Activated T-helper 17 cell treated with anti-CD3 and anti-CD28 coated beads, Interleukin-2, amount 50 U/mL, for 72 hours (primary cell): ENCODE measurements around the gene PIK3CG. TPM values are rescaled to one million over a fixed set of nuclear protein-coding genes. Genes with fewer than 3 reads are reported as not detected.
"Not testable (repeated sequence)": the region's sequence is repeated elsewhere in the genome, so short reads cannot be mapped to it uniquely, and the experiment has no call there.

Experiments
- ATAC-seq: fragments of 150-1000 bp; cut with Tn5 transposase; replicated peaks from 2 replicates; pipeline ENCODE4 v1.10.0; 2021; ENCODE audit warnings: mild to moderate bottlenecking, moderate library complexity
- H3K27ac Mint-ChIP-seq: one replicate; pipeline ENCODE4 v1.8.0; 2022; ENCODE audit warnings: mixed read lengths
- H3K27me3 Mint-ChIP-seq: one replicate; pipeline ENCODE4 v1.8.0; 2022; ENCODE audit warnings: mixed read lengths
- H3K36me3 Mint-ChIP-seq: one replicate; pipeline ENCODE4 v1.8.0; 2022; ENCODE audit warnings: low read depth, mild to moderate bottlenecking, mixed read lengths
- H3K4me1 Mint-ChIP-seq: one replicate; pipeline ENCODE4 v1.8.0; 2022; ENCODE audit warnings: mixed read lengths
- H3K4me3 Mint-ChIP-seq: one replicate; pipeline ENCODE4 v1.8.0; 2022; ENCODE audit warnings: mild to moderate bottlenecking, mixed read lengths
- H3K9me3 Mint-ChIP-seq: one replicate; pipeline ENCODE4 v1.8.0; 2022; ENCODE audit warnings: mixed read lengths
- total RNA-seq, 2 donors: library from RNA; stranded (reverse); gene quantifications; one replicate each; pipeline ENCODE4 v1.2.3, GENCODE V29; 2022

The PIK3CG gene
- total RNA-seq = 10 to 100 TPM; 21.6 to 25.7 TPM

GRCh38 chr7:106865130-106866041 is at the start of gene PIK3CG:
Gene PIK3CG (plus strand): TSS chr7:106865282. CDS start chr7:106867562, 2,280 bp downstream.
- peak within 1 kb of the TSS; percentile 98 for H3K27ac Mint-ChIP-seq
- H3K36me3 Mint-ChIP-seq = peaks cover 38% of the 10 kb centered on the region
- H3K27me3 Mint-ChIP-seq = no peaks in the 10 kb centered on the region
- H3K9me3 Mint-ChIP-seq = no peaks in the 10 kb centered on the region
- peaks cover 36% of the 10 kb centered on the region for H3K4me1 Mint-ChIP-seq
- ATAC-seq = peak; percentile 78
- H3K4me3 Mint-ChIP-seq = peak within 1 kb of the TSS; percentile 99

DNA sequence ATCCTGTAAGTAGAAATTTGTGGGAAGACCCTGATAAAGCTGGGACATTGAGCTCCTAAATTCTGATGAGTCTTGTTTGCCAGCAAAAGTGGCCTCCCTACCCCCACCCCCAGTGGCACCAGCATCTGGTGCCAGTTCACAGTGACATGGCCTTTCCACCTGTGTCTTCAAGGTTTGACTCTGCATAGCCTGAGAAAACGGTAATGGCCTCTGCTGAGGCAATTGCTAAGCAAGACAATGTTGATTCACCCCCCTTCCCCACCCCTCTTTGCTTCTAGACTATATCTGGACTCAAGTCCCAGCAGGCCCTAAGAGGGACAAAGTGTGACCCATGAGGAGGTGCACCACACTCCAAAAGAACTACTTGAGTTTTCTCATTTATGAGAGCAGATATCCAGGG is 48.0 kb upstream of the PIK3CG start:
- H3K9me3 Mint-ChIP-seq = peaks cover 4% of the 10 kb centered on the region
- H3K4me3 Mint-ChIP-seq = no peak overlapping the region
- ATAC-seq = no peak
- H3K4me1 Mint-ChIP-seq = no peaks in the 10 kb centered on the region
- no peak overlapping the region for H3K27ac Mint-ChIP-seq
- H3K36me3 Mint-ChIP-seq = no peaks in the 10 kb centered on the region
- H3K27me3 Mint-ChIP-seq = peaks cover 3% of the 10 kb centered on the region

DNA sequence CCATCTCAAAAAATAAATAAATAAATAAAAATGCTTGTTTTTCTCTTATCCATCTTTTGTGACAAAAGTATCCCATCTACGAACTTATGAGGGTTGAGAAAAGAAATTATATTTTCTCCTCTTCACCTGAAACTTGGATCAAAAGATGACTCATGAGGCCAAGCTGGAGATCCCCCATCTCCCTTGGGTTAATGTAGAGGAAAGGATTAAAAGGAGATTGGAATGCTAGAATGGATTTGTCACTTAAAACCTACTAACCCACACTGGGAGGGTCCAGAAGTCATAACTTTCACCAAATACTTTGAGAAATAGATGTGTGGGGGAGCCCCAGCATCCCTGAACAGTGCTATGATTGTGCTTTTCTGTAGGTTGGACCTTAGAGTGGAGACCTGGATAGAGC is 46.3 kb upstream of the PIK3CG start:
- H3K9me3 Mint-ChIP-seq = peaks cover 4% of the 10 kb centered on the region
- H3K27ac Mint-ChIP-seq = no peak overlapping the region
- H3K4me1 Mint-ChIP-seq = no peaks in the 10 kb centered on the region
- ATAC-seq = no peak
- no peak overlapping the region for H3K4me3 Mint-ChIP-seq
- H3K36me3 Mint-ChIP-seq = no peaks in the 10 kb centered on the region
- H3K27me3 Mint-ChIP-seq = peaks cover 3% of the 10 kb centered on the region

GRCh38 chr7:106819546-106819945 is 45.5 kb upstream of the PIK3CG start:
- no peak for ATAC-seq
- Mint-ChIP-seq H3K4me1 (no peaks in the 10 kb centered on the region), H3K9me3 (peaks cover 4% of the 10 kb centered on the region), H3K27ac (no peak overlapping the region), H3K4me3 (no peak overlapping the region), H3K36me3 (no peaks in the 10 kb centered on the region), H3K27me3 (peaks cover 3% of the 10 kb centered on the region)

GRCh38 chr7:106820321-106821217 is 44.5 kb upstream of the PIK3CG start:
- H3K36me3 Mint-ChIP-seq = no peaks in the 10 kb centered on the region
- H3K9me3 Mint-ChIP-seq = peaks cover 4% of the 10 kb centered on the region
- no peak overlapping the region for H3K4me3 Mint-ChIP-seq

DNA sequence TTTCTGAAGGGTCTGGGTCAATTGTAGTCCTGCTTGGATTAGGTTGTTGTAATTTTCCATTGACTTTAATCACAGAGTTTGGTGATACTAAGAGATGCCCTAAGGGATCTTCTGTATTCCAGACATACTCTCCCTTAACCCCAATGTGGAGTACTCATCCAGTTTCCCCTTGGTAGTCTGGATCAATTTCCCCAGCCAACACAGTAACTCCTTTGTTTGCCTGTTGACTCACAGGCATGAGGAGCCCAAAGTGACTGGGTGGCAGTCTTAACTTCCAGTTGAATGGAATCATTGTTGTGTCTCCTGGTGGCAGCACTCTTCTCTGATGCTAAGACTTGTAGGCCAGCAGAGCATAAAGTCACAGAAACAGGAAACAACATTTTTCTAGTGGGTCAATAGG is 41.5 kb upstream of the PIK3CG start:
- no peak overlapping the region for H3K27ac Mint-ChIP-seq
- H3K36me3 Mint-ChIP-seq = no peaks in the 10 kb centered on the region
- no peak overlapping the region for H3K4me3 Mint-ChIP-seq
- ATAC-seq = no peak
- H3K4me1 Mint-ChIP-seq = no peaks in the 10 kb centered on the region
- H3K9me3 Mint-ChIP-seq = peaks cover 4% of the 10 kb centered on the region
- no peaks in the 10 kb centered on the region for H3K27me3 Mint-ChIP-seq

More at GRCh38 chr7:106820321-106821217, 44.5 kb upstream of the PIK3CG start:
- ATAC-seq = no peak
- Mint-ChIP-seq H3K27me3 (no peaks in the 10 kb centered on the region), H3K4me1 (no peaks in the 10 kb centered on the region), H3K27ac (no peak overlapping the region)

DNA sequence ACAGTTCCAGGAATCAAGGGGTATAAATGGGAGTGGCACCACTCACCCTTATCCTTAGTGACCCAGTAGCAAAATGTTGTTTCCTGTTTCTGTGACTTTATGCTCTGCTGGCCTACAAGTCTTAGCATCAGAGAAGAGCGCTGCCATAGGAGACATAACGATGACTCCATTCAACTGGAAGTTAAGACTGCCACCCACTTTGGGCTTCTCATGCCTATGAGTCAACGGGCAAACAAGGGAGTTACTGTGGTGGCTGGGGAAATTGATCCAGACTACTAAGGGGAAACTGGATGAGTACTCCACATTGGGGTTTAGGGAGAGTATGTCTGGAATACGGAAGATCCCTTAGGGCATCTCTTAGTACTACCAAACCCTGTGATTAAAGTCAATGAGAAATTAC is 40.6 kb upstream of the PIK3CG start:
- ATAC-seq = no peak
- H3K27ac Mint-ChIP-seq = no peak overlapping the region
- no peaks in the 10 kb centered on the region for H3K27me3 Mint-ChIP-seq
- H3K4me3 Mint-ChIP-seq = no peak overlapping the region
- no peaks in the 10 kb centered on the region for H3K36me3 Mint-ChIP-seq
- H3K4me1 Mint-ChIP-seq = no peaks in the 10 kb centered on the region
- peaks cover 4% of the 10 kb centered on the region for H3K9me3 Mint-ChIP-seq

GRCh38 chr7:106827626-106828025 is 37.5 kb upstream of the PIK3CG start:
- Mint-ChIP-seq H3K4me3 (no peak overlapping the region), H3K4me1 (no peaks in the 10 kb centered on the region), H3K27me3 (no peaks in the 10 kb centered on the region), H3K36me3 (no peaks in the 10 kb centered on the region), H3K27ac (no peak overlapping the region), H3K9me3 (peaks cover 8% of the 10 kb centered on the region)
- ATAC-seq = no peak

DNA sequence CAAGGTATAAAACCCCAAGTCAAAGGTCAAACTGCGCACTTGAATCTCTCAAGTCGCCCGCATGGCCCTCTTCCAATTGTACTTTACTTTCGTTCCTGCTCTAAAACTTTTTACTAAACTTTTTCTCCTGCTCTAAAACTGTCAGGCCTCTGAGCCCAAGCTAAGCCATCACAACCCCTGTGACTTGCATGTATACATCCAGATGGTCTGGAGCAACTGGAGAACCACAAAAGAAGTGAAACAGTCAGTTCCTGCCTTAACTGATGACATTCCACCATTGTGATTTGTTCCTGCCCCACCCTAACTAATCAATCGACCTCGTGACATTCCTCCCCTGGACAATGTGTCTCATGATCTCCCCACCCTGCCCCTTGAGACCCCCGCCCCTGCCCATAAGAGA is 35.6 kb upstream of the PIK3CG start:
- Mint-ChIP-seq H3K27me3 (no peaks in the 10 kb centered on the region), H3K4me1 (no peaks in the 10 kb centered on the region), H3K36me3 (no peaks in the 10 kb centered on the region), H3K9me3 (peaks cover 8% of the 10 kb centered on the region), H3K27ac (no peak overlapping the region), H3K4me3 (no peak overlapping the region)
- no peak for ATAC-seq

- H3K27ac Mint-ChIP-seq, H3K4me3 Mint-ChIP-seq, H3K9me3 Mint-ChIP-seq, H3K4me1 Mint-ChIP-seq, H3K36me3 Mint-ChIP-seq, ATAC-seq, H3K27me3 Mint-ChIP-seq: not testable (repeated sequence)
Measured at GRCh38 chr7:106830896-106831295, 34.2 kb upstream of the PIK3CG start.

DNA sequence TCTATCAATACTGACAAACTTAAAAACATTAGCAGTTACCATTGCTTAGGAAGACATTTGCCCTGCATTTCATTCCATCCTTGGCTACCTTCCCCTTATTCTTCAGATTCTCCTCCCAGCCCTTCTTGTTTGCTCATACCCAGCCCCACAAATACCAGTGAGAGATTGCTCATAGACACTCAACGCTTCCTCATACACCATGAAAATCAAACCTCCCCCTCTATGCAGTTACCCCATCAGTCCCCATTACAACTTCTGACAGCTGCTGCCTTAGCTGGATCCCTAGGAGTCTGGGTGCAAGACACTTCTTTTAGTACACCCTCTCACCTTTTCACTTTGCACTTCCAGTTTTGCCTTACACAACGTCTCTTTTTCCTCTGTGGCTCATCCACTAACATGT is 28.3 kb upstream of the PIK3CG start:
- Mint-ChIP-seq H3K4me1 (no peaks in the 10 kb centered on the region), H3K4me3 (no peak overlapping the region), H3K9me3 (no peaks in the 10 kb centered on the region), H3K27ac (no peak overlapping the region), H3K36me3 (no peaks in the 10 kb centered on the region), H3K27me3 (peaks cover 3% of the 10 kb centered on the region)
- no peak for ATAC-seq

GRCh38 chr7:106839511-106839910 is 25.6 kb upstream of the PIK3CG start:
- H3K4me3 Mint-ChIP-seq = no peak overlapping the region
- H3K27ac Mint-ChIP-seq = no peak overlapping the region
- H3K27me3 Mint-ChIP-seq = peaks cover 6% of the 10 kb centered on the region
- H3K9me3 Mint-ChIP-seq = no peaks in the 10 kb centered on the region
- no peaks in the 10 kb centered on the region for H3K4me1 Mint-ChIP-seq
- H3K36me3 Mint-ChIP-seq = no peaks in the 10 kb centered on the region
- no peak for ATAC-seq

DNA sequence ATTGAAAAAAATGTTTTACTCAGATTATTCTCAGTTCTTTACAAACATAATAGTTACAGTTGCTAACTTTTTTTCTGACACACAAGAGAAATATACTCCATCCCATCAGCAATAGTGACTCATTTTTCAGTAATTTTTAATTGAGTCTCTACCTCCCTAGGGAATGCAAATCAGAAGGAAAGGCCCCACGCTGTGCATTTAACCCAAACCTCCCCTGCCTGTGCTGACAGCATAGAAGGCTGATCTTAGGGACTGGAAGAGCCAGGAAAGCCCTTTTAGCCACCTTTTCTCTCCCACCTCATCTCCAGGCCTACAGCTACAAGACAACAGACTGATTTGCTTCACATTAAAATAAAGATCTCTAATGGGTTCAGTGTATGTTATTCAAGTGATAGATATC is 24.7 kb upstream of the PIK3CG start:
- no peak for ATAC-seq
- no peak overlapping the region for H3K4me3 Mint-ChIP-seq
- no peaks in the 10 kb centered on the region for H3K9me3 Mint-ChIP-seq
- no peaks in the 10 kb centered on the region for H3K4me1 Mint-ChIP-seq
- no peaks in the 10 kb centered on the region for H3K36me3 Mint-ChIP-seq
- peaks cover 10% of the 10 kb centered on the region for H3K27me3 Mint-ChIP-seq
- no peak overlapping the region for H3K27ac Mint-ChIP-seq

DNA sequence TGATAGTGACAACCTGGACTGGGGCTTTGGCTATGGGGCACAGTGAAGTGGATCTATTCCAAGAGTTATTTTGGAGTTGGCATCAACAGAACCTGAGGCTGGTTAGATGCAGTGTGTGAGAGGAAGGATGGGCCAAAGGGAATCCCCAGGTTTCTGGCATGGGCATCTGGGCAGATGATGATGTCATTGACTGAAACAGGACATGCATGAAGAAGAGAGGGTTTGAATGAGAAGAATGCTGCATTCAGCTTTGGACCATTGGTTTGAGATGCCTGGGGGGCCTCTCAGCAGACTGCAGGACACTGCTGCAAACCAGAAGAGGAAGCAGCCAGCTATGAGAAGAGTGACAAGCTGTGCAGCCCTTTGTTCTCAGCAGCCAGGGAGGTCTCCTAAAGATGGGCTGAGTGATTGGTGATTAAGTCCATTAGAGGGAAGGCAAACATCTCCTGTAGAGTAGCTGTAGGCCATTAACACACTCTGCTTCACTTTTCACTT is 23.1 kb upstream of the PIK3CG start:
- no peak overlapping the region for H3K27ac Mint-ChIP-seq
- ATAC-seq = no peak
- H3K9me3 Mint-ChIP-seq = no peaks in the 10 kb centered on the region
- H3K36me3 Mint-ChIP-seq = no peaks in the 10 kb centered on the region
- no peak overlapping the region for H3K4me3 Mint-ChIP-seq
- H3K4me1 Mint-ChIP-seq = no peaks in the 10 kb centered on the region
- H3K27me3 Mint-ChIP-seq = peaks cover 10% of the 10 kb centered on the region
